ENCODE results near the gene SMYD3. TPM values are rescaled to one million over a fixed set of nuclear protein-coding genes. Genes with fewer than 3 reads are reported as not detected.
"Not testable (repeated sequence)": the region's sequence is repeated elsewhere in the genome, so short reads cannot be mapped to it uniquely, and the experiment has no call there.

The SMYD3 gene
- polyA plus RNA-seq, 1 donor: 7.1 TPM

DNA sequence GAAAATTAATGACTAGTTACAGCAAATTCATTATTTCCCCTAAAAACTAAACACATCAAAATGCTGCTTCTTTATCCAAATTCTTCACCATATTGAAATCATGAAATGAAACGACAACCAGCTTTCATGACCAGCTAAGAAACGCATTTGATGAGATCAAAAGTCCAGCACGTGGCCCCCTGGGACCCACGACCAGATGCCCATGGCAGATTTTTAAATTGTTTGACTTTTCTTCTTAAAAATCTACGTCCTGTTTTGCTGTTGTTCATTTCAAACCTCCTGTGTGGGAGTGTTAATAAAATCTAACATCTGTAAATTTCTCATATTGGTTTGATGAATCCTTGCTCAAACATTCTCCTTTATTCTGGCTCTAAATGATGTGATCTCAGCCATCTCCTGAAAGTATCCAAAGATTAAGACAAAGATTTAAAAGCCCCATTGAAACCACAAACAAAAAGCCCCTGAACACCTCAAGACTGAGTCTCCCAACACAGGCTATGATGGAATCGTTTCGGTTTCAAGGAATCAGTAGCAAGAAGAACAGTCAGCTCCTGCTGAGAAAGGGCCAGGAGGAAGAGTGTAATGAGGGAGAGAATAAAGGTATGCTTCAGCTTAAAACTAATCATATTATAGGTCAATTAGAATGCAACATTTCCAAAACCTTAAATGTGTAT, 523.6 kb downstream of the SMYD3 start:
- no peak for DNase-seq

GRCh38 chr1:245979589-245979988, 527.5 kb downstream of the SMYD3 start:
- no peak for DNase-seq

DNA sequence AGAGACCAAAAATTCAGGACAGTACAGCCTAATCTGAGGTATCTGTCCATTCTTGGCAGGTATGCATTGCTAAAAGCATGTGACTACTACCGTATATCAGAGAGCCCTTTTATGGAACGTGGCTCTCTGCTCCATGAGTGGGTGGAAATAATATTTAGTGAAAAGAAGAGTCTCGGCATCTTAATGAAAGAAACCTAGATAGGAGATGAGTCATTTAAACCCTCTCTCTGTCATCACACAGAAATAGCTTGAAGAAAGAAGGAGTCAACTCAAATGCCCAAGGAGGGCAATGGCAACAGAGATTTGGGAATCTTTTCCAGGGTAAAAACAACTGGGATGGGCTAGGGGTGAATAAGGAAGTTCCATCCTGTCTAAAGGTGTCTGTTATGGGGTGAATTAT, 528.2 kb downstream of the SMYD3 start:
- no peak for DNase-seq

GRCh38 chr1:245972476-245972875, 534.6 kb downstream of the SMYD3 start:
- no peak for DNase-seq

DNA sequence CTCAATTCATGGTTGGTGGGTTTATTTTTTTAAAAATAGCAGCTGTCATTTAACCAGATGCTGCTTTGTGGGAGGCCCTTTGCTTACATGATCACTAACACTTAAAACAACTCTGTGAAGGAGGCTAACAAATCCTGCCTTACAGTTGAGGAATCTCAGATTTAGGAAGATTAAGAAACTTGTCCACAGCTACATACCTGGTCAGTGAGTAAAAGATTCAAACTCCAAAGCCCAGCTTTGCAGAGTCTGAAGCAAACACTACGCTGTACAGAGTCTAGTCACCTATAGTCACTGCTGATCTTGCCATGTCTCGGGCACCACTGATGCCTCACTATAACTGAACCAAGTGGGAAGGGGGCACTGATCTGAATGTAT, 535.4 kb downstream of the SMYD3 start:
- no peak for DNase-seq

DNA sequence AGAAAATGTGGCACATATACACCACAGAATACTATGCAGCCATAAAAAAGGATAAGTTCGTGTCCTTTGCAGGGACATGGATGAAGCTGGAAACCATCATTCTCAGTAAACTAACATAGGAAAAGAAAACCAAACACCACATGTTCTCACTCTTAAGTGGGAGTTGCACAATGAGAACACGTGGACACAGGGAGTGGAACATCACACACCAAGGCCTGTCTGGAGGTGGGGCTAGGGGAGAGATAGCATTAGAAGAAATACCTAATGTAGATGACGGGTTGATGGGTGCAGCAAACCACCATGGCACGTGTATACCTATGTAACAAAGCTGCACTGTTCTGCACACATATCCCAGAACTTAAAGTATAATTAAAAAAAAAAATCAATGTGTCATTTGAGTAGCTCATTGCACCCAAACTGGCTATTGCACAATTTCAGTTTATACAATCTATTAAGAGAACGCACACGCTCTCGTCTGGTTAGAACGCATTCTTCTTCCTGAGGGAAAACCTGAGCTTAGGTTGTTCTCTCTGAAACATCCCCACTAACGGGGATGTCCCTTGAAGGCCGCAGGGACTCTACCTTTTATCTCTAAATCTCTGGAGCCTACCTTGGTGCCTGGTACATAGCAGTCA, 535.9 kb downstream of the SMYD3 start:
- DNase-seq: not testable (repeated sequence)

DNA sequence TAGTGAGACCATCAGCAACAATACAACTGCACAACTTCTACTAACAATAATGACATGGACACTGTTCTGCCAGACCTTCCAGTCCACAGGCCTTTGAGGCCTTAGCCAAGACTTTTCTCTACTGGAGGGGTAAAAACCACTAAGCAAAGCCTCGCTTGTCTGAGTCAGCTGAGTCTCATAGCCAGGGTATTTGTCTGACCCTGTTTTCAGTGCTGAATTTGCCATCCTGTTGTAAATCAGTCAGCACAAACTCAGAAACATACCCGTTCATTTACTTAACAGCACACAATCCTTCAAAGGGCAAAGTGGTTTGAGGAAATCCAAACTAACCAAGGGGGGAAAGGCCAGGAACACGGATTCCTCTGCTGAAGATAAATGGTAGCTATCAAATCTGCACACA, 537.8 kb downstream of the SMYD3 start:
- DNase-seq: no peak

DNA sequence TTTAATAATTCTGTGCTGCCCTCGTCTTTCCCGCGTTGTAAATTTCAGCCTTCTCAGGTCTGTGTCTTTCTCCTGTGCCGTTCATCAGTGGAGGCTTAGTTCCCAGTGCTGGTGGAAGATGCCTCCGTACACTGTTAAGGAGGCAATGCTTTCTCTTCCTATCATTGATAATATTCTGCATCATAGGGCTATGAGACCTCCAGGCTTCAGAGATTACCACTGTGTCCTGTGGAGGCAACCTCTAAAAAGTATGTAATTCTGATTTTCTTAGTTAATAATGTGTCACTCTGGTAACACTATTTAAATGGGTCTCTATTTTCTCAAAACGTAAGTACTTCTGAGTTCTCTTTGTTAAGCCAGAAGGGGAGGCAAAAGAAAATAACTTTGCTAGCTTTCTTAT, 538.3 kb downstream of the SMYD3 start:
- no peak for DNase-seq

- DNase-seq: no peak
Observed at GRCh38 chr1:245965398-245965797, 541.7 kb downstream of the SMYD3 start.

- DNase-seq: no peak
Observed at GRCh38 chr1:245963649-245964048, 543.4 kb downstream of the SMYD3 start.

DNA sequence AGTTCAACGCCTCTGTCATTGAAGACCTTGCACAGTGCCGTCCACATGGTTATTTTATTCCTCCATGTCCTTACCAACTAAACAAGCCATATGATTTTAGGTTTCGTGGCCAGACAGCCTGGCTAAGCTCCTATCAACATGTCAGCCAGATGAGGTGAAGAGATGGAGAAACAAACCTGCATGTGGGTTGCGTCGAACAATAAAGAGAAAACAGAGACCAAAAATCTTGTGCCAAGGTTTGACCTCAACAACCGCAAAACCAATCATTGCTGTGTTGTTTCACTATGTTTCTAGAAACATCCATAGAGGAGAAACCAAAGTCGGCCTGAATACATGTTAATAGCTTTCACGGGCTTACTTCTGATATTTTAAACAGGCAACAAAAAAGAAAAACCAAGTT, 544.6 kb downstream of the SMYD3 start:
- DNase-seq: peak; percentile 19

DNA sequence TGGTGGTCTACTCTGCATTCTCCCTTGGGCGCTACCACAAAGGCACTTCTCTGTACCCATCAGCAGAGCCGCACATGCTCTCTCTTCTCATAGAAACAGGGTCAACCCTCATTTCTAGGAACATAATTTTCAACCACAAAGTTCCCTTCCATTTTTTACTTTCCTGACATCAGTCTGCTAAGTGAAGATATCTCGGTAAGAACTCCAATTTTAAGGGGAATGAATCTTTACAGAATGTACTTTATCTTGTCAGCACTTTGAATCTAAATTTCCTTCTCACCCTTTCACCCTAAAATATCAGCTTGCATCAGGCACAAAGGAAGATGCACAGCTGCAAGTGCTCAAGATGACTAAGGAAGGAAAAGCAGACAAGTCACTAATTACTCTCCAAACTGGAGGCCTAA, 545.9 kb downstream of the SMYD3 start:
- no peak for DNase-seq

DNA sequence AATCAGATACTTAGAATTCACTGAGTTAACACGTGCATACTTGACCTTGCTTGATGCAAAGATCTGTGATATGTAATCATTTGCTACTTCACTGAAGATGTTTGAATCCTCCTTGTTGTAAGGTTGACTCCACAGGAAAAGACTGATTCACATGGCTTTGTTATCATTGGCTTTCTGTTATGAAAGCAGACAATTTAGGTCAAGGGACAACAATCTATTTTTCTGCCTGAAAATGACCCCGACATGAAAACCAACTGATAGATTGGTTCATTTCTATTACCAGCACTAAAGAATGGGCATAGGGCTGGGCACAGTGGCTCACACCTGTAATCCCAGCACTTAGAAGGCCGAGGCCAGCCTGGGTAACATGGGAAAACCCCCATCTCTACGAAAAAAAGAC, 546.9 kb downstream of the SMYD3 start:
- DNase-seq: no peak

GRCh38 chr1:245958016-245958415, 549.1 kb downstream of the SMYD3 start:
- DNase-seq: no peak

- no peak for DNase-seq
Observed at GRCh38 chr1:245957427-245957826, 549.7 kb downstream of the SMYD3 start.

GRCh38 chr1:245956225-245956624, 550.9 kb downstream of the SMYD3 start:
- no peak for DNase-seq

- DNase-seq: no peak
Observed at GRCh38 chr1:245953876-245954660, 553.0 kb downstream of the SMYD3 start.

DNA sequence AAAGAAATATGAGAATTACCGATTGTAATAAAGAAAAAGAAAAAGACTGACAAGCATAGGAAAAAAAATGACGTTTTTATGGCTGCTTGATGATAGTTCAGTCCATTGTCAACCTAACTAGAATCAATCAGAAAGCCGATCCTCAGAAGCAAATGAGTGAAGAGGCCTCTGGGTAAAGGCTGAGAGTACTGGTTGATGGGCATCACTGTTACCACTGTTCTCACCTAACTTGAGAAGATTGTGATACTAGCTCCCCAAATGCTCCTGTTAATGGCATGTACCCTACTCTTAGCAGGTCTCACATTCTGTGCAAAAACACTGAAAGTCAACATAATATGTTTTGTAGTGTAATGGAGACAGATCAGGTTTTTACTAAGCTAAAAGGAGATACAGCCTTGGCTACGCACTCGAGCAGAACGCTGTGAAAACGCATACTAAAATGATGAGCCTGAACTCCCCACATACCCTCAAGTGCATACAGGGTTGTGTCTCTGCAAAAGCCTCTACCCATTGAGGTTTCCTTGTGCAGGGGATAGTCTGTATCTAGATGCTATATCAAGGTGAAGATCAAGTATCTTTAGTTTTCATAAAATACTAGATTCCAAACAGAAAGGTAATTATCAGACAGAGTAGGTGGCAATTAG, 554.6 kb downstream of the SMYD3 start:
- DNase-seq: no peak

- no peak for DNase-seq
Observed at GRCh38 chr1:245948786-245949185, 558.3 kb downstream of the SMYD3 start.

- DNase-seq: no peak
Observed at GRCh38 chr1:245946905-245947304, 560.2 kb downstream of the SMYD3 start.

GRCh38 chr1:245945136-245945535, 561.9 kb downstream of the SMYD3 start:
- DNase-seq: not testable (repeated sequence)

DNA sequence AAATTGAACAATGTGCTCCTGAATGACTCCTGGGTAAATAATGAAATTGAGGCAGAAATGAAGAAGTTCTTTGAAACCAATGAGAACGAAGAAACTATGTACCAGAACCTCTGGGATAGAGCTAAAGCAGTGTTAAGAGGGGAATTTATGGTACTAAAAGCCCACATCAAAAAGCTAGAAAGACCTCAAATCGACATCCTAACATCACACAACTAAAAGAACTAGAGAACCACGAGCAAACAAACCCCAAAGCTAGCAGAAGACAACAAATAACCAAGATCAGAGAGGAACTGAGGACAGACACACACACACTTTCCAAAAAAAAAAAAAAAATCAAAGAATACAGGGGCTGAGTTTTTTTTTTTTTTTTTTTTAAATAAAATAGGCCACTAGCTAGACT, 564.2 kb downstream of the SMYD3 start:
- no peak for DNase-seq

GRCh38 chr1:245941771-245942170, 565.3 kb downstream of the SMYD3 start:
- DNase-seq: not testable (repeated sequence)

Measured in hindlimb muscle (tissue), 1 donor.